Activated T-cell treated with anti-CD3 and anti-CD28 coated beads, Interleukin-2, amount 50 U/mL, for 24 hours (primary cell): ENCODE measurements around the gene SPTLC3.

Experiments
- DNase-seq: peaks from one replicate; pipeline ENCODE4 v3.0.0-alpha.2; 2020
- H3K27ac Mint-ChIP-seq: 2 replicates; pipeline ENCODE4 v1.8.0; 2020; ENCODE audit warnings: mild to moderate bottlenecking, mixed read lengths
- H3K27me3 Mint-ChIP-seq: 2 replicates; pipeline ENCODE4 v1.8.0; 2020; ENCODE audit warnings: mixed read lengths
- H3K36me3 Mint-ChIP-seq: 2 replicates; pipeline ENCODE4 v1.8.0; 2020; ENCODE audit warnings: low read depth, mixed read lengths
- H3K4me1 Mint-ChIP-seq: 2 replicates; pipeline ENCODE4 v1.8.0; 2020; ENCODE audit warnings: low read depth, mixed read lengths
- H3K4me3 Mint-ChIP-seq: 2 replicates; pipeline ENCODE4 v1.8.0; 2020; ENCODE audit warnings: mild to moderate bottlenecking, moderate library complexity, mixed read lengths
- H3K9me3 Mint-ChIP-seq: 2 replicates; pipeline ENCODE4 v1.8.0; 2020; ENCODE audit warnings: mixed read lengths

The SPTLC3 gene

GRCh38 chr20:13216533-13216932 lies 207.8 kb downstream of the SPTLC3 start:
- Mint-ChIP-seq H3K4me1 (peaks cover 16% of the 10 kb centered on the region), H3K27ac (no peak overlapping the region), H3K4me3 (no peak overlapping the region), H3K9me3 (no peaks in the 10 kb centered on the region), H3K36me3 (peaks cover 2% of the 10 kb centered on the region), H3K27me3 (peaks cover 83% of the 10 kb centered on the region)
- DNase-seq: no peak
